Hypothalamus (tissue), 51 donors: Measurements from ENCODE around the gene NKG7.
A peak's percentile ranks its signal among the peaks of the same experiment; 100 is the strongest.

Experiments used
- DNase-seq, 51 donors: peaks; one replicate each; lab custom pipeline; 2025; lab: John Stamatoyannopoulos, UW

The NKG7 gene

DNA sequence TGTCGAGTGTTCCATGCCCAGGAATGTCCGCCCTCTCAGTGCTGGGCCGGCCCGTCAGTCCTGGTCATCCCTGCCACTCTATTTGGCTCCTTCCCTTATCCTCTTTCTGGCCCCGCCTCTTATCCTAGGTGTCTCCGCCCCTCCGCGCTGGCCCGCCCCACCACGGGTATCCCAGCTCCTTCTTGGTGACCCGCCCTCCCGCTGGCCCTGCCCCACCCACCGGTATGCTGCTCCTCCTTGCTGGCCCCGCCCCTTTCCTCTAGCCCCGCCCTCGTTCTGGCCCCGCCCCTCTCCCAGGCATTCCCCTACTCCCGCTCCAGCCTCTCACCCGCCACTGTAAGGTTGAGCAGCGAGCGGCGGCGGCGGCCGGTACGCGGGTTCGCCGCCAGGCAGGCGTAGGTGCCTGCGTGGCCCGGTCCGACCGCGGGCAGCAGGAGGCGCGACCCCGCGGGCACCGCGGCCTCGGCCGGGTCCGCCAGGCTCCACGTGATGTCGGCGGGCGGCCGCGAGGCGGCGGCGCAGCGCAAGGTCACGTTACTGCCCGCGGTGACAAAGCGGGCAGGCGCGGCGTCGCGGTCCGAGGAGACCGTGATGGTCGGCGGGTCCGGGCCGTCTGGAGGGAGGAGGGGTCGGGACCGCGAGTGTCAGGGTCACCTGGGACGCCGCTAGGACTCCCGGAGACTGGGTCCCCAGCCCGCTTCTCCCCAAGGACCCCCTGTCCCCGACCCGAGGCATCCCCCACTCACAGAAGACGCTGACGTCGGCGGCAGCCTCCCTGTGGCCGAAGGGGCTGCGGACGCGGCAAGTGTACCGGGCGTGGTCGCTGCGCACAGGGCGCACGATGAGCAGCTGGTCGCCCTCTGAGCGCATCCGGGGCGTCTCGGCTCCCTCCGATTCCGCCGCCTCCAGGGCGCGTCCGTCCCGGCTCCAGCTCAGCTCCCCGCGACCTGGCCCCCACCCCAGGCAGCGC lies 32.5 kb downstream of the NKG7 start:
- peak; percentile 25 to 97 (median 85) for DNase-seq

- peak in 1 of 51 donors; percentile 66 for DNase-seq
Observed at GRCh38 chr19:51339313-51339686, 33.2 kb downstream of the NKG7 start.

DNA sequence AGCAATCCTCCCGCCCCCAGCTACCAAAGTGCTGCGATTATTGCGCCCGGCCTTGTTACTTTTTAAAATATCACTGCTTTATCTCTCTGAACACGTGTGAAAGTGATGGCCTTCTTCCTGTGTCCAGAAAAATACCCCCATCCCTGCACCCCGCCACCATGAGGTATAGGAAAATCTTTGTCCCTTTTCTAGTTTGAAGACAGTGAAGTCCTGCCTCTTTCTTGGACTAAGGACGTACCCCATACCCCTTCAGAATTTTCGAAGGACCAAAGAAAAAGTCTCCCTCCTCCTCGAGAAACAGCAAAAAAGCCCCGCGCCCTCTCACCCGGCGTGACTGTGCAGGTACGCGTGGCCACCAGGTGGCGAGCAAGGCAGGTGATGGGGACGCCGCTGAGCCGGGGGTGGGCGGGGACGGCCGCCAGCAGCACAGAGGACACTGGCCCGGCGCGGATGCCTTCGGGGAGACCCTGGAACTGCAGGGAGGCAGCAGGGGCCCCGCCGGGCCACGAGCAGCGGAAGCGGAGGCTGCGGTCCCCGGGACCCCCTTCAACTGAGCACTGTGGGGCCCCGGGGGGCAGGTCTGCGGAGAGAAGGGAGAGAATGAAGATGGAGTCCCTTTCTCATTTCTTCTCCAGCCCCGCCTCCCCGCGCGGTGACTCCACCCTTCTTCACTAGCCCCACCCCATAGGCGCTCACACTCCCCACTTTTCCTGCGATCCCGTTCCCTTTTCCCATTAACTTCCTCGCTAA lies 33.7 kb downstream of the NKG7 start:
- peak in 48 of 51 donors; percentile 18 to 88 (median 52) for DNase-seq

- DNase-seq = no peak
Observed at GRCh38 chr19:51337861-51338562, 34.4 kb downstream of the NKG7 start.

- DNase-seq = no peak
Observed at GRCh38 chr19:51337141-51337860, 35.2 kb downstream of the NKG7 start.

DNA sequence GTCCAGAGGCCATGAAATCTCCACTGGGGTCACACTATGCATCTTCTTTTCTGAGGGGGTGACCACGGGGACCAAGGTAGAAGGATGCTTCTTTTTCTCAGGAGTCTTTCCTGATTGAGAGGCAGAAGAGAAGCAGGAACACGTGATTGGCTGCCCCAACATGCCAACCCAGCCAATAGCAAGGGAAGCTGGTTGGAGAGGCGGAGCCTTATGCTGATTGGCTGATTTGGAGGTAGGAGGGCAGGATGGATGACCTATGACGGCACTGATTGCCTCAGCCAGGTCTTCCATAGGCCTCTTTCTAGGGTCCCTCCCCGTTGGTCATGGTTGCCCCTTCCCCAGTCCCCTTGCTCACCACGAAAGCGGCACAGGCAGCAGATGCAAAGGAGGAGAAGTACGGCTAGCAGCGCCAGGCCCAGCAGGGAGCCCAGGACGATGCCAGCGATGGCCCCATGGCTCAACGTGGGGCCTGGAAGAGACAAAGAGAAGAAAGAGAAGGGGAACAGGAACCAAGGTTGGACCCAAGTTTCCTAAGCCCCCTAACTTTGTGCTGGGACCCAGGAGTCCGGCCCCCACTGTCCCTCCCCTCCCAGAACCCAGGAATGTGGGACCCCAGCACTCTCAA lies 38.5 kb downstream of the NKG7 start:
- no peak for DNase-seq

DNA sequence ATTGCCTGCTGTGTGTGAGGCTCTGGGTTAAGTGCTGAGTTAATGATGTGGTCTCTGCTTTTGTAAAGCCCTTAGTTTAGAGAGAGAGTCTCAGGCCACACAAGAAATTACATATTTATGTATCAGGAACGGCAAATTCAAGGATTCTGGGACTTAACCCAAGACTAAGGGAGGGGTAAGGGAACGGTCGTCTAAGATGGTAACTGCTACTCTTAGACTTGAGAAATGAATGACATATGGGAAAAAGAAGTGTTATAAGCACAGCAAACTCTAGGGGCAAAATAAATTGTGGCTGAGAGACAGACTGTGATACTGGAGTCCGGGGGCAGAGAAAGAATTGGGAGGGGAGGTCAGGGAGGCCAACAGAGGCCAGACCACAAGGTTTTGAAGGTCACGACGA lies 40.7 kb downstream of the NKG7 start:
- no peak for DNase-seq

- no peak for DNase-seq
Observed at GRCh38 chr19:51331193-51331592, 41.3 kb downstream of the NKG7 start.

GRCh38 chr19:51330366-51330765 lies 42.1 kb downstream of the NKG7 start:
- DNase-seq = no peak

DNA sequence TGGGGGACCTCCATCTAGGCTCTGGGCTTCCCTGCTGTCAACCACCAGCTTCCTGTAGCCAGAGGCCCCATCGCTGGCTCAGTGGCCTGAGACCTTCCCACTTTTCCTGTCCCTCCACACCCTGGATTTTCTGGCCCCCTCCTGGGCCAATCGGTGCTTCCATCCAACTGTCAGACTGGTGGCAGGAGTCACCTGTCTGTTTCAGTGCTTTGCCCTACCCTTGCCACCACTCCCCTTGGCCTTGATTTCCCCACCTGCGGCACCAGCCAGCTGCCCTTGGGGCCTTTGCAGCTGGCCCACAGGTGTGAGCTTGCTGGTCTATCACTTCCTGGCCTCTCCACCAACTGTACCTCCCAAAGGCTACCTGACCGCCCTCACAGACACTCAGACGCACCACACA lies 43.0 kb downstream of the NKG7 start:
- DNase-seq = no peak

- peak in 5 of 51 donors; percentile 12 to 24 (median 19) for DNase-seq
Observed at GRCh38 chr19:51327066-51328001, 45.1 kb downstream of the NKG7 start.

- DNase-seq = no peak
Observed at GRCh38 chr19:51326216-51327065, 46.0 kb downstream of the NKG7 start.

GRCh38 chr19:51325161-51325976 lies 47.1 kb downstream of the NKG7 start:
- no peak for DNase-seq

DNA sequence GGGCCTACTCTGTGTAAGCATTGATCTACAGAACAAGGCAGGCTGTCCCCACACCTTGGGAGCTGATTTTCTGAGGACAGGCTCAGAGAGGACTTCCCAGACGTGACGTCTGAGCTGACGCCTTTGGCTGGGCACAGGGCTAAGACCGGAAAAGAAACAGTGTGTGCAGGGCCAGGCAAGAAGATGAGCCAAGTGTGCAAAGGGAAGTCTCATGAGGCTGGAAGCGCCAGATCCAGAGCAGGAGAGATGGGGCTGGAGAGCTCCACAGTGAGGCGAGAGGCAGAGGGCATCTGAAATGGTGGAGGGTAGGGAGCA lies 48.3 kb downstream of the NKG7 start:
- peak in 2 of 51 donors; percentile 11 to 24 for DNase-seq

DNA sequence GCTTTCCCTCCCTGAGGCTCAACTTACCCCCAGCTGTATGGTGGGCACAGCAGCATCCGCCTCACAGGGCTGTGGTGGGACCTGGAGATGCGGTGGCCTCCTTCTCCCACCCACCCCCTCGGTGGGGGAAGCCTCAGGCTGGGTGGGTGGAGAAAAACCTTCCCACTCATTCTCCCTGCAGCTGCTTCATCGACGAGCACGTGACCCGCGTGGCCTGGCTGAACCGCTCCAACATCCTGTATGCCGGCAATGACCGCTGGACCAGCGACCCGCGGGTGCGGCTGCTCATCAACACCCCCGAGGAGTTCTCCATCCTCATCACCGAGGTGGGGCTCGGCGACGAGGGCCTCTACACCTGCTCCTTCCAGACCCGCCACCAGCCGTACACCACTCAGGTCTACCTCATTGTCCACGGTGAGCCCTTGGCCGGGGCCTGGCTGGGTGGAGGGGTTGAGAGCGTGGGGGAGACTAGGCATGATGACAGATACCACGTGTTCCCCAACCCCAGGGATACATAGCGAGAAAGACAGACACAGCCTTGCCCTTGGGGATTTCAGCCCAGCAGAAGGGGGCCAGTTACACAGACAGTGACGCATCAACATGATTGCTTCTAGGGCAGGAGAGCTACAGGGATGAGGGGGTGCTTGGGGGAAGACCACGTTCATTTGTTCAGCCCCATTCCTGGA lies 48.8 kb downstream of the NKG7 start:
- DNase-seq = no peak

GRCh38 chr19:51321799-51322198 lies 50.7 kb downstream of the NKG7 start:
- no peak for DNase-seq
